Lung (tissue), 12 donors: ENCODE results near the gene KLF6. TPM values are rescaled to one million over a fixed set of nuclear protein-coding genes. Genes with fewer than 3 reads are reported as not detected.
"Not testable (repeated sequence)": the region's sequence is repeated elsewhere in the genome, so short reads cannot be mapped to it uniquely, and the experiment has no call there.

Source experiments
- ATAC-seq: fragments of 200-7000 bp; cut with Tn5 transposase; one replicate; pipeline ENCODE4 v1.9.1; 2020; ENCODE audit warnings: moderate number of reproducible peaks; ENCODE audit not compliant: insufficient read depth, low FRiP score
- DNase-seq, 3 donors: peaks; one replicate each; pipeline ENCODE4 v3.0.0-alpha.2; 2013 to 2017
- H3K27ac ChIP-seq, 2 donors: one replicate each; pipeline ENCODE4 v1.5.1; 2013; ENCODE audit warnings: mild to moderate bottlenecking in 2 of 2, moderate library complexity in 2 of 2, control low read depth in 1 of 2, inconsistent platforms in 1 of 2, low read depth in 1 of 2, low read length in 1 of 2
- H3K27me3 ChIP-seq, 3 donors: one replicate each; pipeline ENCODE4 v1.5.1; 2013; ENCODE audit warnings: low read length in 2 of 3; ENCODE audit not compliant: control insufficient read depth in 3 of 3, insufficient read depth in 3 of 3
- H3K36me3 ChIP-seq, 4 donors: one replicate each; pipeline ENCODE4 v1.5.1; 2013; ENCODE audit warnings: low read length in 4 of 4, mild to moderate bottlenecking in 1 of 4, moderate library complexity in 1 of 4; ENCODE audit not compliant: control insufficient read depth in 4 of 4, insufficient read depth in 4 of 4
- H3K4me1 ChIP-seq, 5 donors: one replicate each; pipeline ENCODE4 v1.5.1; 2013; ENCODE audit warnings: low read length in 5 of 5, mild to moderate bottlenecking in 2 of 5, moderate library complexity in 1 of 5; ENCODE audit not compliant: control insufficient read depth in 5 of 5, insufficient read depth in 5 of 5
- H3K4me3 ChIP-seq: one replicate; pipeline ENCODE4 v1.5.1; 2013; ENCODE audit warnings: mild to moderate bottlenecking, control low read depth, moderate library complexity
- H3K9ac ChIP-seq, 2 donors: one replicate each; pipeline ENCODE4 v1.5.1; 2013; ENCODE audit warnings: low read length in 2 of 2, control low read depth in 1 of 2; ENCODE audit not compliant: insufficient read depth in 1 of 2
- H3K9me3 ChIP-seq, 4 donors: one replicate each; pipeline ENCODE4 v1.5.1; 2013; ENCODE audit warnings: low read length in 3 of 4, mild to moderate bottlenecking in 1 of 4, moderate library complexity in 1 of 4; ENCODE audit not compliant: control insufficient read depth in 4 of 4, insufficient read depth in 3 of 4
- CTCF ChIP-seq: IDR thresholded peaks from 2 replicates; pipeline ENCODE4 v1.5.1; 2012; ENCODE audit warnings: mild to moderate bottlenecking; ENCODE audit errors: control extremely low read depth, extremely low read depth
- WGBS, 2 donors: extraction: QIAGEN DNeasy Blood & Tissue Kit; methylation state at CpG; one replicate each; pipeline ENCODE4 v1.1.7; 2013; 5-methylcytosine and 5-hydroxymethylcytosine counted together
- polyA plus RNA-seq, 2 donors: library from polyadenylated mRNA; stranded (reverse); fragments of 200-250 nt; gene quantifications; one replicate each; pipeline ENCODE4 v1.2.1, GENCODE V29; 2013
- total RNA-seq, 2 donors: library from RNA; depleted of rRNA in 1 of 2; stranded (reverse); fragments of >200 nt in 1 of 2; gene quantifications; one replicate each; pipeline ENCODE4 v1.2.1, GENCODE V29; 2014 to 2021
- donor health status: control.
- donor health status: control.
- donor health status: Bipolar disorder and iron deficiency.
- donor health status: healthy.
- donor health status: DM: yes; HTN: yes; CAD: no.

Gene KLF6
- total and polyA plus RNA-seq, 4 donors: 45.6 to 264 (median 160) TPM

GRCh38 chr10:3734111-3734510 lies 50.9 kb downstream of the KLF6 start:
- Histone ChIP-seq H3K36me3 (no peaks in the 10 kb centered on the region), H3K9ac (no peak overlapping the region), H3K4me1 (peaks cover 0 to 4% (median 0%) of the 10 kb centered on the region in 5 donors), H3K4me3 (no peak overlapping the region), H3K27ac (no peak overlapping the region), H3K27me3 (no peaks in the 10 kb centered on the region), H3K9me3 (no peaks in the 10 kb centered on the region)
- DNase-seq: no peak
- TF ChIP-seq CTCF: no peak
- 65 to 95% methylated on average over 3 of the region's 3 CpGs for WGBS, 2 donors
- no peak for ATAC-seq

- not testable (repeated sequence) for H3K36me3 ChIP-seq, DNase-seq, ATAC-seq, H3K9me3 ChIP-seq, H3K9ac ChIP-seq, H3K27me3 ChIP-seq, H3K27ac ChIP-seq, H3K4me1 ChIP-seq, H3K4me3 ChIP-seq
- 91 to 95% methylated on average over 3 of the region's 3 CpGs for WGBS, 2 donors
These were observed 52.8 kb downstream of the KLF6 start for GRCh38 chr10:3732183-3732582.

- H3K4me1 ChIP-seq: peaks cover 0 to 4% (median 0%) of the 10 kb centered on the region in 5 donors
- H3K27me3 ChIP-seq: no peaks in the 10 kb centered on the region
- H3K4me3 ChIP-seq: no peak overlapping the region
- H3K27ac ChIP-seq: no peak overlapping the region
- 90 to 92% methylated on average over 12 of the region's 12 CpGs for WGBS, 2 donors
- H3K36me3 ChIP-seq: no peaks in the 10 kb centered on the region
- ATAC-seq (no peak), DNase-seq (no peak)
- TF ChIP-seq CTCF: no peak
- no peak overlapping the region for H3K9ac ChIP-seq
- no peaks in the 10 kb centered on the region for H3K9me3 ChIP-seq
These were observed 55.5 kb downstream of the KLF6 start for GRCh38 chr10:3729397-3729976.

- Histone ChIP-seq H3K27ac (no peak overlapping the region), H3K4me1 (peaks cover 0 to 4% (median 0%) of the 10 kb centered on the region in 5 donors), H3K9me3 (no peaks in the 10 kb centered on the region), H3K9ac (no peak overlapping the region), H3K4me3 (no peak overlapping the region), H3K27me3 (no peaks in the 10 kb centered on the region), H3K36me3 (no peaks in the 10 kb centered on the region)
- DNase-seq: no peak
- ATAC-seq: no peak
- TF ChIP-seq CTCF: no peak
- WGBS, 2 donors: 92 to 93% methylated on average over 3 of the region's 3 CpGs
These were observed 56.4 kb downstream of the KLF6 start for GRCh38 chr10:3728563-3728962.
